K562 (cell line): ENCODE measurements around the gene USP2. TPM values are rescaled to one million over a fixed set of nuclear protein-coding genes. Genes with fewer than 3 reads are reported as not detected.

Experiments
- BCOR ChIP-seq: fragments of 450-650 bp; IDR thresholded peaks from 2 replicates; pipeline ENCODE4 v1.6.1; 2016
- DDX20 ChIP-seq: fragments of 450-650 bp; IDR thresholded peaks from 2 replicates; pipeline ENCODE4 v1.6.1; 2016; ENCODE audit warnings: missing genetic modification characterization, low read depth, mild to moderate bottlenecking, missing compliant biosample characterization, moderate library complexity
- FIP1L1 ChIP-seq: fragments of 200-400 bp; formaldehyde crosslinking; IDR thresholded peaks from 2 replicates; pipeline ENCODE4 v1.6.1; 2018; ENCODE audit warnings: mild to moderate bottlenecking, low read depth, low read length; ENCODE audit not compliant: poor library complexity, severe bottlenecking
- HNRNPH1 ChIP-seq: fragments of 200-400 bp; formaldehyde crosslinking; optimal IDR thresholded peaks from 2 replicates; pipeline ENCODE3; 2017; ENCODE audit warnings: low read depth, mild to moderate bottlenecking, low read length, moderate library complexity
- ILF3 ChIP-seq: fragments of 450-650 bp; IDR thresholded peaks from 2 replicates; pipeline ENCODE4 v1.6.1; 2018; ENCODE audit warnings: antibody characterized with exemption, mild to moderate bottlenecking, moderate library complexity, borderline replicate concordance
- KAT8 ChIP-seq: fragments of 450-650 bp; IDR thresholded peaks from 2 replicates; pipeline ENCODE4 v1.6.1; 2016; ENCODE audit warnings: low read depth, mild to moderate bottlenecking
- SMC3 ChIP-seq: conservative IDR thresholded peaks from 2 replicates; pipeline ENCODE4 v1.6.1; 2011; ENCODE audit warnings: low read depth, low read length, improper control_type of control experiment; ENCODE audit not compliant: insufficient read depth
- TAF15 ChIP-seq: fragments of 200-400 bp; formaldehyde crosslinking; IDR thresholded peaks from 2 replicates; pipeline ENCODE4 v1.6.1; 2017; ENCODE audit warnings: mild to moderate bottlenecking, low read depth, low read length, moderate library complexity
- TARDBP ChIP-seq: fragments of 450-650 bp; IDR thresholded peaks from 2 replicates; pipeline ENCODE4 v1.6.1; 2016
- TSC22D4 ChIP-seq: fragments of 450-650 bp; IDR thresholded peaks from 2 replicates; pipeline ENCODE4 v1.6.1; 2016; ENCODE audit warnings: missing genetic modification characterization, missing biosample characterization, control low read depth
- ZNF3 ChIP-seq: fragments of 250-450 bp; sonication (Bioruptor Pico); IDR thresholded peaks from 2 replicates; pipeline ENCODE4 v1.5.0; 2021; ENCODE audit warnings: mild to moderate bottlenecking, moderate library complexity
- ZNF41 ChIP-seq: fragments of 250-450 bp; sonication (Bioruptor Pico); conservative IDR thresholded peaks from 2 replicates; pipeline ENCODE4 v1.4.0; 2020; ENCODE audit warnings: mild to moderate bottlenecking
- ZNF76 ChIP-seq: fragments of 250-450 bp; sonication (Bioruptor Pico); IDR thresholded peaks from 2 replicates; pipeline ENCODE4 v1.4.0; 2020; ENCODE audit warnings: mild to moderate bottlenecking, moderate library complexity, borderline replicate concordance
- ZNF764 ChIP-seq: fragments of 250-450 bp; sonication (Bioruptor Pico); IDR thresholded peaks from 2 replicates; pipeline ENCODE4 v1.4.0; 2020; ENCODE audit warnings: low read depth, mild to moderate bottlenecking, moderate library complexity
- polyA plus RNA-seq, 8 experiments: library from polyadenylated mRNA; depleted of rRNA in 4 of 8; stranded (reverse) in 5 of 8; unstranded in 3 of 8; fragments of >200 nt; fragmentation: Nextera tagmentation in 2 of 8; fragmentation: Illumina TruSeq in 1 of 8; extraction: Ambion mirVana in 2 of 8; extraction: Trizol in 1 of 8; gene quantifications; 2 replicates each; pipeline versions ENCODE4 v1.2.1 to v1.2.3, GENCODE V29; 2011 to 2014; ENCODE audit warnings: inconsistent platforms in 1 of 8, missing spikeins in 1 of 8
- total RNA-seq, 7 experiments: library from RNA; depleted of rRNA in 6 of 7; stranded (reverse); fragments of >200 nt in 6 of 7; fragmentation: Illumina TruSeq in 2 of 7; extraction: Trizol in 2 of 7; gene quantifications; 2 replicates each; pipeline versions ENCODE4 v1.2.1 to v1.2.3, GENCODE V29; 2011 to 2021; ENCODE audit warnings: low replicate concordance in 1 of 7
- TF ChIP-seq, protein P1 (sequence below), 2 experiments: IDR thresholded peaks in 1 of 2; conservative IDR thresholded peaks in 1 of 2; 2 replicates each; pipeline ENCODE4 v1.6.1; 2016; ENCODE audit warnings: low read depth in 2 of 2, mild to moderate bottlenecking in 1 of 2, missing compliant biosample characterization in 1 of 2, missing genetic modification characterization in 1 of 2, moderate library complexity in 1 of 2
- TF ChIP-seq, protein P2 (sequence below), 2 experiments: IDR thresholded peaks; 2 replicates each; pipeline ENCODE4 v1.6.1; 2011; ENCODE audit warnings: borderline replicate concordance in 1 of 2, control low read depth in 1 of 2, low read depth in 1 of 2, low read length in 1 of 2, mild to moderate bottlenecking in 1 of 2, mixed read lengths in 1 of 2, moderate library complexity in 1 of 2; ENCODE audit not compliant: insufficient read depth in 1 of 2, insufficient read length in 1 of 2, poor library complexity in 1 of 2, severe bottlenecking in 1 of 2; ENCODE audit errors: extremely low read depth in 1 of 2
- TF ChIP-seq, protein P3 (sequence below): fragments of 450-650 bp; IDR thresholded peaks from 2 replicates; pipeline ENCODE4 v1.7.1; 2018; ENCODE audit warnings: mild to moderate bottlenecking, low read depth; ENCODE audit not compliant: partially characterized antibody
- TF ChIP-seq, protein P4 (sequence below): IDR thresholded peaks from 2 replicates; pipeline ENCODE4 v1.6.1; 2016; ENCODE audit warnings: missing genetic modification characterization, missing compliant biosample characterization

Gene USP2
- total and polyA plus RNA-seq, 9 of the 15 experiments (the other 6 are each of a cell fraction or from before 2014, with no cell fraction given), result 2.8 to 16.9 (median 3.9) TPM

DNA sequence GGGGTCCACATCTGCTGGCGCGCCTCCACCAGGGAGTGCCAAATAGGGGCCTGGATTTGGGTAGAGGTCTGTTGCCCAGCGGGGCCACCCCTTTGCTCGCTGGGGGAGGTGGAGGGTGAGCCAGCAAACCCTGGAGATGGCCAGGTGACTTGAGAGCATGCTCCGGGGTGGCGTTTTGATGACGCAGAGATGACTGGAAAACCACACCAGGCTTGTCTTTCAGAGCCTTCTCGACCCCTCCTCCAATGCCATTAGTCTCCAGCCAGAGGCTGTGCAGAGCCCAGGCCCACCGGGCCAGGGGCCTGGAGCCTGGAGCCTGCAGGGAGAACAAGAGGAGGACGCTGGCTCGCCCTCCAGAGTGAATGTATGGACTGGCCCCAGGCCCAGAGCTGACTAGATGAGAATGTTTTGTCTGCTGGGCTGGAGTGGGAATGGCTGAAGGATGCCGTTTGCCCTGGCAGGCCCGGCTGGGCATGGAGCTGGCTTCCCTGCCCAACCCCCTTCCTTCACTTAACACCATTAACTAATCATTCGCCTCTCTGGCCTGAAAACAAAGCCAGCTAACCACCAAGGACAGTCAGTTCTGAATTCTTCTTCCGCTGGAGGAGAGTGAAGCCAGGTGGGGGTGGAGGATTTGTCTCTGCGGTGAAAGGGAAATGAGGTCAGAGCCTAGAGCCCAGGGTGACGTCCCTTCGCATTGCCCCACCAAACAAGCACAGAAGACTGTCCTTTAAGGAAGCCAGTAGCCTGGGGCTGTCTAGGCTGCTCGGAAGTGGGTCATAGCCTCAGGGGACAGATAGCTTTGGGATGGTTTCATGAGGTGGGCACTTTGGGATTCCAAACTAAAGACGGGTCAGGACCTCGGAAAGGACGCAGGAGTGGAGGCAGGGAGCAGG lies 63.0 kb downstream of the USP2 start (continued):
- TF ChIP-seq, protein P1, sequence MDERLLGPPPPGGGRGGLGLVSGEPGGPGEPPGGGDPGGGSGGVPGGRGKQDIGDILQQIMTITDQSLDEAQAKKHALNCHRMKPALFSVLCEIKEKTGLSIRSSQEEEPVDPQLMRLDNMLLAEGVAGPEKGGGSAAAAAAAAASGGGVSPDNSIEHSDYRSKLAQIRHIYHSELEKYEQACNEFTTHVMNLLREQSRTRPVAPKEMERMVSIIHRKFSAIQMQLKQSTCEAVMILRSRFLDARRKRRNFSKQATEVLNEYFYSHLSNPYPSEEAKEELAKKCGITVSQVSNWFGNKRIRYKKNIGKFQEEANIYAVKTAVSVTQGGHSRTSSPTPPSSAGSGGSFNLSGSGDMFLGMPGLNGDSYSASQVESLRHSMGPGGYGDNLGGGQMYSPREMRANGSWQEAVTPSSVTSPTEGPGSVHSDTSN (CRISPR knock-in tag; IDR thresholded peaks at IDR 0.05; ENCODE audit: low read depth), result no peak
- TF ChIP-seq, protein P1 (tag; conservative IDR thresholded peaks at IDR 0.05; ENCODE audit: low read depth), result no peak
- TF ChIP-seq ZNF76 (CRISPR knock-in tag), result no peak
- no peak for TF ChIP-seq ZNF764 (CRISPR knock-in tag)
- TF ChIP-seq, protein P2, sequence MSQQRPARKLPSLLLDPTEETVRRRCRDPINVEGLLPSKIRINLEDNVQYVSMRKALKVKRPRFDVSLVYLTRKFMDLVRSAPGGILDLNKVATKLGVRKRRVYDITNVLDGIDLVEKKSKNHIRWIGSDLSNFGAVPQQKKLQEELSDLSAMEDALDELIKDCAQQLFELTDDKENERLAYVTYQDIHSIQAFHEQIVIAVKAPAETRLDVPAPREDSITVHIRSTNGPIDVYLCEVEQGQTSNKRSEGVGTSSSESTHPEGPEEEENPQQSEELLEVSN (IDR thresholded peaks at IDR 0.05; ENCODE audit: borderline replicate concordance in 1 of 2, extremely low read depth in 1 of 2, insufficient read depth in 1 of 2, insufficient read length in 1 of 2, low read depth in 1 of 2, low read length in 1 of 2, poor library complexity in 1 of 2, severe bottlenecking in 1 of 2), result no peak
- TF ChIP-seq, protein P3, sequence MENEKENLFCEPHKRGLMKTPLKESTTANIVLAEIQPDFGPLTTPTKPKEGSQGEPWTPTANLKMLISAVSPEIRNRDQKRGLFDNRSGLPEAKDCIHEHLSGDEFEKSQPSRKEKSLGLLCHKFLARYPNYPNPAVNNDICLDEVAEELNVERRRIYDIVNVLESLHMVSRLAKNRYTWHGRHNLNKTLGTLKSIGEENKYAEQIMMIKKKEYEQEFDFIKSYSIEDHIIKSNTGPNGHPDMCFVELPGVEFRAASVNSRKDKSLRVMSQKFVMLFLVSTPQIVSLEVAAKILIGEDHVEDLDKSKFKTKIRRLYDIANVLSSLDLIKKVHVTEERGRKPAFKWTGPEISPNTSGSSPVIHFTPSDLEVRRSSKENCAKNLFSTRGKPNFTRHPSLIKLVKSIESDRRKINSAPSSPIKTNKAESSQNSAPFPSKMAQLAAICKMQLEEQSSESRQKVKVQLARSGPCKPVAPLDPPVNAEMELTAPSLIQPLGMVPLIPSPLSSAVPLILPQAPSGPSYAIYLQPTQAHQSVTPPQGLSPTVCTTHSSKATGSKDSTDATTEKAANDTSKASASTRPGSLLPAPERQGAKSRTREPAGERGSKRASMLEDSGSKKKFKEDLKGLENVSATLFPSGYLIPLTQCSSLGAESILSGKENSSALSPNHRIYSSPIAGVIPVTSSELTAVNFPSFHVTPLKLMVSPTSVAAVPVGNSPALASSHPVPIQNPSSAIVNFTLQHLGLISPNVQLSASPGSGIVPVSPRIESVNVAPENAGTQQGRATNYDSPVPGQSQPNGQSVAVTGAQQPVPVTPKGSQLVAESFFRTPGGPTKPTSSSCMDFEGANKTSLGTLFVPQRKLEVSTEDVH, result no peak
- TF ChIP-seq BCOR, result no peak
- TF ChIP-seq ILF3, result no peak
- TF ChIP-seq ZNF3 (CRISPR knock-in tag), result no peak
- TF ChIP-seq HNRNPH1, result no peak
- no peak for TF ChIP-seq SMC3
- no peak for TF ChIP-seq ZNF41
- TF ChIP-seq TARDBP, result peak; percentile 72; the same call in 1 of the 2 replicates
- TF ChIP-seq KAT8, result no peak
- no peak for TF ChIP-seq TSC22D4
- TF ChIP-seq DDX20 (tag), result no peak
- no peak for TF ChIP-seq TAF15
- TF ChIP-seq, protein P4, sequence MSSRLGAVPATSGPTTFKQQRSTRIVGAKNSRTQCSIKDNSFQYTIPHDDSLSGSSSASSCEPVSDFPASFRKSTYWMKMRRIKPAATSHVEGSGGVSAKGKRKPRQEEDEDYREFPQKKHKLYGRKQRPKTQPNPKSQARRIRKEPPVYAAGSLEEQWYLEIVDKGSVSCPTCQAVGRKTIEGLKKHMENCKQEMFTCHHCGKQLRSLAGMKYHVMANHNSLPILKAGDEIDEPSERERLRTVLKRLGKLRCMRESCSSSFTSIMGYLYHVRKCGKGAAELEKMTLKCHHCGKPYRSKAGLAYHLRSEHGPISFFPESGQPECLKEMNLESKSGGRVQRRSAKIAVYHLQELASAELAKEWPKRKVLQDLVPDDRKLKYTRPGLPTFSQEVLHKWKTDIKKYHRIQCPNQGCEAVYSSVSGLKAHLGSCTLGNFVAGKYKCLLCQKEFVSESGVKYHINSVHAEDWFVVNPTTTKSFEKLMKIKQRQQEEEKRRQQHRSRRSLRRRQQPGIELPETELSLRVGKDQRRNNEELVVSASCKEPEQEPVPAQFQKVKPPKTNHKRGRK, result no peak
- TF ChIP-seq FIP1L1, result no peak
